ENCODE data around the gene BTN3A1. TPM values are rescaled to one million over a fixed set of nuclear protein-coding genes. Genes with fewer than 3 reads are reported as not detected.

Gene BTN3A1
- total and polyA plus RNA-seq, 10 of the 15 experiments (the other 5 are each of a cell fraction or from before 2014, with no cell fraction given): 5.6 to 60.1 (median 16.1) TPM

- TF ChIP-seq TARDBP (IDR thresholded peaks at IDR 0.05; ENCODE audit: borderline replicate concordance) (no peak), ZNF592 (IDR thresholded peaks at IDR 0.05) (no peak), SUZ12 (IDR thresholded peaks at IDR 0.05; ENCODE audit: unreplicated experiment) (no peak), SIX5 (IDR thresholded peaks at IDR 0.05; ENCODE audit: low read depth, low read length, severe bottlenecking) (no peak), JUND (IDR thresholded peaks at IDR 0.05; ENCODE audit: low read depth, low read length) (no peak)
Observed at GRCh38 chr6:26362093-26362835, 39.8 kb upstream of the BTN3A1 start (continued).

DNA sequence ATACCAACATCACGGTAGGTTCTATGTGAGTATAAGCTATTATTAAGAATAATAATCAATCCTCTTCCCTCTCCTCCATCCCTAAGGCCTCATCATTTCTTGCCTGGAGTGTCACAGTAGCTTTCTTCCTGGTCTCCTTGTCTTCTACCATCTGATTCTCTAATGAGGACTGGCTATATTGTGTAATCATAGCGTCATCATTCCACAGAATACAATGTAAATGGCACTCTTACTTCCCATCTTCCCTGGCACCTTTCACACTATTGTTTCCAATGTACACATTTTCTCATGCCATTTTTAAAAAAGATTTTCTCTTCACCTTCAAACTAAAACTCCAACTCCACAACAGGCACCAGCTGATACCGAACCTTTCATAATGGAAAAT is 39.2 kb upstream of the BTN3A1 start:
- no peak overlapping the region for H3K27ac ChIP-seq (ENCODE audit: control insufficient read depth, insufficient read depth)
- H2AFZ ChIP-seq (ENCODE audit: control insufficient read depth, low read depth, low read length): no peak overlapping the region

More for the DNA sequence above, 39.2 kb upstream of the BTN3A1 start:
- intact Hi-C loops (cut with micrococcal nuclease; ENCODE audit: unreplicated experiment): loop anchor here (5.0 kb wide), 1 partner anchor 84 kb away; no protein-coding TSS in a partner anchor
- H3K4me1 ChIP-seq (ENCODE audit: control insufficient read depth, insufficient read depth, low read length): peaks cover 30% of the 10 kb centered on the region
- ChIA-PET CTCF (interaction anchor here (1.2 to 1.8 kb wide), 4 partner anchors 12 to 57 kb away, joined by 3 to 6 read pairs (median 4); no protein-coding TSS in a partner anchor), RAD21 (ENCODE audit: unreplicated experiment) (interaction anchor here (0.8 to 2.2 kb wide), 2 partner anchors 17 to 111 kb away, joined by 3 to 10 read pairs; no protein-coding TSS in a partner anchor), POLR2A (interaction anchor here (0.7 to 1.4 kb wide), 4 partner anchors 11 to 175 kb away, joined by 3 to 4 read pairs (median 3); partner anchors contain the start of gene BTN2A2), SMC1A (ENCODE audit: uncharacterized antibody, unreplicated experiment) (interaction anchor here (0.9 to 3.1 kb wide), 8 partner anchors 17 to 233 kb away, joined by 3 to 15 read pairs (median 4); partner anchors contain the start of gene BTN2A2)
- no peaks in the 10 kb centered on the region for H3K27me3 ChIP-seq (replicated peaks in 1 of 2; ENCODE audit: control insufficient read depth in 2 of 2, insufficient read depth in 2 of 2, low read length in 1 of 2)
- in situ Hi-C loops (cut with MboI): no loop called here
- H3K79me2 ChIP-seq (ENCODE audit: control insufficient read depth, insufficient read depth, low read length): peaks cover 16% of the 10 kb centered on the region
- H3K4me2 ChIP-seq (ENCODE audit: control insufficient read depth, insufficient read depth): no peak overlapping the region
- H3K36me3 ChIP-seq (ENCODE audit: control insufficient read depth in 2 of 2, insufficient read depth in 2 of 2, low read length in 1 of 2): no peaks in the 10 kb centered on the region
- ATAC-seq: no peak
- H4K20me1 ChIP-seq (ENCODE audit: control insufficient read depth, insufficient read depth): no peaks in the 10 kb centered on the region
- no TSS peak for BruUV-seq (replicated peaks)
- no peak overlapping the region for H3K9ac ChIP-seq (ENCODE audit: control insufficient read depth, insufficient read depth, low read length)
- H3K9me3 ChIP-seq (replicated peaks; ENCODE audit: control insufficient read depth, insufficient read depth, low read length): no peaks in the 10 kb centered on the region
- no peak for FAIRE-seq
- no peak for DNase-seq (ENCODE audit: low read depth, low spot score)
- 98% methylated on average over 3 of the region's 3 CpGs for WGBS (ENCODE audit: insufficient coverage, insufficient replicate concordance, low lambda C conversion rate, missing lambda C conversion rate)
- TF ChIP-seq SIN3A (IDR thresholded peaks at IDR 0.05; ENCODE audit: low read depth, low read length) (no peak), CTCF (IDR thresholded peaks at IDR 0.05 in 2 of 3, conservative IDR thresholded peaks at IDR 0.05 in 1 of 3; ENCODE audit: control insufficient read depth in 2 of 3, extremely low read depth in 1 of 3, insufficient read depth in 1 of 3, low read depth in 3 of 3, low read length in 3 of 3) (no peak), CBX5 (IDR thresholded peaks at IDR 0.05; ENCODE audit: low read depth) (no peak)
- H3K4me3 ChIP-seq: no peak overlapping the region
